ENCODE measurements around the gene LIN28A.

The LIN28A gene

DNA sequence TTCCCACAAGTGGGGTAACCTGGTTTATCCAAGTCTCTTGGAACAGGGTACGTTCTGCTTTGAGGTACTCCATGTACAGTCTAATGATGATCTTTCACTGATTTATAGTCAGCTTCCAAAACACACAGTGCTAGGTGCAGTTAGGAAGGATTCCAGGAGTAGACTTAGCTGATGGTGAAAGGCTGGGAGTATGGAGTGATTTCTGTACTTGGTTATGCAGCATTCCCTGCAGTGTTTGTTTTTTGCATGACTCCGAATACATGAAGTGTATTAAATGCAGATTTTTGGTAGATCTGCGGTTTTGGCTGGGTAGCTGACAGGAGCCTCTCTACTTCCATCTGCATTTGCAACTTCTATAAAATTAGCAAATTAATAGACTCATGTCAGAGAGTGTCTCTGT, 65.4 kb downstream of the LIN28A start:
- no peaks in the 10 kb centered on the region for H3K9me3 Mint-ChIP-seq
- ATAC-seq (no peak), DNase-seq (no peak)
- H3K27ac Mint-ChIP-seq = peak overlapping the region; percentile 82
- no peaks in the 10 kb centered on the region for H3K27me3 Mint-ChIP-seq
- H3K4me3 Mint-ChIP-seq = peak overlapping the region; percentile 37
- H3K4me1 Mint-ChIP-seq = peaks cover 41% of the 10 kb centered on the region
- H3K36me3 Mint-ChIP-seq (ENCODE audit: low read depth) = peaks cover 48% of the 10 kb centered on the region

DNA sequence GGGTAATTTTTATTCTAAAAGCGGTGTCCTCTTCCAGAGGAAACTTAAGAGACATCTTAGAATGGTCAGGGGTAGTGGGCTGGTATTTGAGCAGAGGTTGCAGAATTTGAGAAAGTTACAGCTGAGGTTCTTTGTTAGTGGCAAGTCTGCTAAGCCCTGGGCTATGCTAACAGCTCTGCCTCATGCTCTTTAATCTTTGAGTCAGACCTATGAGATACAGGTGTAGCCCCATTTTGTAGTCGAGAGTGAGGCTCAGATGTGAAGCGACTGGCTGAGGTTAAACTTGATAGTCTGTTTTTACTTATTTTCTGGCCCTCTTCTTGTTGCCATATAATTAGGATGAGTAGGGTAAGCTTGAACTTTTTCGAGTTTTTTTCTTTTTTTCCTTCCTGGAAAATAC, 66.3 kb downstream of the LIN28A start:
- no peak for ATAC-seq
- H3K27ac Mint-ChIP-seq = peak overlapping the region; percentile 82

DNA sequence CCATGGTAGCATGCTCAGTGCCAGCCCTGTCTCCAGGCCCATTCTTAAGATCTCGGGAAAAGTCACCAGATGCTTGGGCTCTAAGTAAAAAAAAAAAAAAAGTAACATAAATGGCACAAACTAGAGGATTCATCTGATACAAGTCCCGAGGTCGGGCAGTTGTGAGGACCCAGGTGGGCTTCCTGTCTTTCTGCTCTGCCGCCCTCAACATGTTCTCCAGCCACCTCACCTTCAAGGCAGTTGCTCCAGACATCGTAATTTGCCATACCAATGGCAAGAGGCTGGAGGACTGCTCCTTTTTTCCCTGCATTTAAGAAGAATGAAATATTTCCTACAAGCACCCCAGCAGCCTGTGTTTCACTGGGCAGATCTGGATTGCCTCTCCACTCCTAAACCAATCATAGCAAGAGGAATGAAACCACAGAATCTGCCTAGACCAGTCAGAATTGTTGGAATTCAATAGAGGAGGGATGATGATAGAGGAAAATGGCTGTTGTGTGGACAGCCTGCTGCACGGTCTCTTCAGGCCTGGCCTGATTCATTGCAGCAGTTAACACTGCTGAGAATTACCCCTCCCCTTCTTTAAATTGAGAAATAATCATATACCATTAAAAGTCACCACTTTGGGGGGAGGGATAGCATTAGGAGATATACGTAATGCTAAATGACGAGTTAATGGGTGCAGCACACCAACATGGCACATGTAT, 67.0 kb downstream of the LIN28A start:
- Mint-ChIP-seq H3K27me3 (no peaks in the 10 kb centered on the region), H3K36me3 (ENCODE audit: low read depth) (peaks cover 48% of the 10 kb centered on the region)

More for the DNA sequence above, 66.3 kb downstream of the LIN28A start:
- Mint-ChIP-seq H3K36me3 (ENCODE audit: low read depth) (peaks cover 48% of the 10 kb centered on the region), H3K27me3 (no peaks in the 10 kb centered on the region), H3K4me3 (no peak overlapping the region), H3K4me1 (peaks cover 33% of the 10 kb centered on the region), H3K9me3 (no peaks in the 10 kb centered on the region)
- DNase-seq = no peak

DNA sequence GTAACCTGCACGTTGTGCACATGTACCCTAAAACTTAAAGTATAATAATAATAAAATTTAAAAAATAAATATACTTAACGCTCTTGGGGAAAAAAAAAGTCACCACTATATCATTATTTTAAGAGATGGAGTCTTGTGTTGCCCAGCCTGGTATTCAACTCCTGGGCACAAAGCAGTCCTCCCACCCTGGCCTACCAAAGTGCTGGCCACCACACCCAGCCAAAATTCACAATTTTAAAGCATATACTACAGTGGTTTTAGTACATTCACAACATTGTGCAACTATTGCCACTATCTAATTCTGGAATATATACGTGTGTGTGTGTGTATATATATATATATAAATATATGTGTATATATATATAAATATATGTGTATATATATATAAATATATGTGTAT, 67.5 kb downstream of the LIN28A start:
- ATAC-seq (no peak), DNase-seq (no peak)
- H3K27me3 Mint-ChIP-seq = no peaks in the 10 kb centered on the region
- H3K4me1 Mint-ChIP-seq = peaks cover 40% of the 10 kb centered on the region
- H3K4me3 Mint-ChIP-seq = no peak overlapping the region
- H3K36me3 Mint-ChIP-seq (ENCODE audit: low read depth) = peaks cover 46% of the 10 kb centered on the region
- H3K9me3 Mint-ChIP-seq = no peaks in the 10 kb centered on the region
- H3K27ac Mint-ChIP-seq = no peak overlapping the region

More for the DNA sequence above, 67.0 kb downstream of the LIN28A start:
- H3K9me3 Mint-ChIP-seq = no peaks in the 10 kb centered on the region
- H3K27ac Mint-ChIP-seq = peak overlapping the region; percentile 82
- H3K4me3 Mint-ChIP-seq = no peak overlapping the region
- ATAC-seq (no peak), DNase-seq (no peak)
- H3K4me1 Mint-ChIP-seq = peaks cover 36% of the 10 kb centered on the region

DNA sequence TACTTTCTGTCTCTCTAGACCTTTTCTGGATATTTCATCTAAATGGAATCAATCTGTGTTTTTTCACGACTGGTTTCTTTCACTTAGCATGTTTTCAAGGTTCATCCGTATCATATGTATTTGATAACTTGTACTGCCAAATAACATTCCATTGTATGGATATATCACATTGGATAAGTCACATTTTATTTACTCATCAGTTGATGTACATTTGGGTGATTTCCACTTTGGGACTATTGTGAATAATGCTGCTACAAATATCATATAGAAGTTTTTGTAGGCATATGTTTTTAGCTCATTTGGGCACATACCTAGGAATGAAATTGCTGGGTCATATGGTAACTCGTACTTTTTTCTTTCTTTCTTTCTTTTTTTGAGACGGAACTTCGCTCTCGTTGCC, 68.4 kb downstream of the LIN28A start:
- H3K9me3 Mint-ChIP-seq = no peaks in the 10 kb centered on the region
- H3K27ac Mint-ChIP-seq = peak overlapping the region; percentile 38
- no peak overlapping the region for H3K4me3 Mint-ChIP-seq
- no peak for ATAC-seq
- H3K36me3 Mint-ChIP-seq (ENCODE audit: low read depth) = peaks cover 38% of the 10 kb centered on the region
- no peak for DNase-seq
- no peaks in the 10 kb centered on the region for H3K27me3 Mint-ChIP-seq
- peaks cover 37% of the 10 kb centered on the region for H3K4me1 Mint-ChIP-seq

All from activated naive CD8-positive, alpha-beta T cell treated with anti-CD3 and anti-CD28 coated beads, Interleukin-2, amount 50 U/mL, for 24 hours (primary cell).